NCI-H128 (cell line): ENCODE data around the gene GPX3.

ENCODE experiments used
- DNase-seq: peaks from one replicate; lab custom pipeline; 2025; ENCODE audit not compliant: unreplicated experiment; lab: John Stamatoyannopoulos, UW

The GPX3 gene

GRCh38 chr5:151076616-151077015, 56.2 kb downstream of the GPX3 start:
- no peak for DNase-seq

GRCh38 chr5:151077419-151077818, 57.0 kb downstream of the GPX3 start:
- DNase-seq = no peak

GRCh38 chr5:151077967-151078366, 57.6 kb downstream of the GPX3 start:
- DNase-seq = no peak
